MCF 10A (cell line): Measurements from ENCODE around the gene LHX2. TPM values are rescaled to one million over a fixed set of nuclear protein-coding genes. Genes with fewer than 3 reads are reported as not detected.

Experiments used
- BruUV-seq: library from RNA; stranded (reverse); fragments of 400-500 nt; replicated peaks from 2 replicates; lab custom pipeline; 2021; lab: Mats Ljungman, UMichigan
- CTCF ChIA-PET: fragments of 300-600 bp; sonication (Branson Sonifier 250); formaldehyde crosslinking; extraction: SDS; loops from one replicate; lab custom pipeline; 2021; ENCODE audit warnings: antibody characterized with exemption, inconsistent platforms; lab: Yijun Ruan, JAX
- POLR2A ChIA-PET: fragments of 300-600, 350-650 bp; sonication (Branson Sonifier 250); formaldehyde crosslinking; extraction: SDS; loops from one replicate; lab custom pipeline; 2020; ENCODE audit warnings: antibody characterized with exemption, inconsistent platforms; lab: Yijun Ruan, JAX
- DNase-seq: peaks from one replicate; pipeline ENCODE4 v3.0.0-alpha.2; 2018; ENCODE audit not compliant: unreplicated experiment
- H3K27ac Mint-ChIP-seq: one replicate; pipeline ENCODE4 v1.8.0; 2022; ENCODE audit warnings: mild to moderate bottlenecking, low read depth, mixed read lengths; ENCODE audit not compliant: unreplicated experiment
- H3K27me3 Mint-ChIP-seq: one replicate; pipeline ENCODE4 v1.8.0; 2022; ENCODE audit warnings: mixed read lengths; ENCODE audit not compliant: insufficient read depth, unreplicated experiment
- H3K36me3 Mint-ChIP-seq: one replicate; pipeline ENCODE4 v1.8.0; 2022; ENCODE audit warnings: mild to moderate bottlenecking, moderate library complexity, mixed read lengths; ENCODE audit not compliant: insufficient read depth, unreplicated experiment
- H3K4me1 Mint-ChIP-seq: one replicate; pipeline ENCODE4 v1.8.0; 2022; ENCODE audit warnings: mixed read lengths; ENCODE audit not compliant: insufficient read depth, unreplicated experiment
- H3K4me3 Mint-ChIP-seq: one replicate; pipeline ENCODE4 v1.8.0; 2022; ENCODE audit warnings: mild to moderate bottlenecking, moderate library complexity, mixed read lengths; ENCODE audit not compliant: unreplicated experiment
- H3K9me3 Mint-ChIP-seq: one replicate; pipeline ENCODE4 v1.8.0; 2022; ENCODE audit warnings: mixed read lengths; ENCODE audit not compliant: unreplicated experiment
- intact Hi-C: fragments of 100-400 bp; cut with micrococcal nuclease; formaldehyde crosslinking; loops from 2 replicates; pipeline ENCODE4 v1.14.1; 2022
- total RNA-seq: library from RNA; stranded (reverse); gene quantifications from 2 replicates; pipeline ENCODE4 v1.2.3, GENCODE V29; 2022
- TF ChIP-seq, protein P1 (sequence below): fragments of 200-600 bp; IDR thresholded peaks from one replicate; pipeline ENCODE4 v1.8.0; 2022; ENCODE audit warnings: antibody characterized with exemption, mild to moderate bottlenecking; ENCODE audit not compliant: unreplicated experiment

LHX2 gene
- total RNA-seq, 1 experiment from 2014 or later: 0.63 TPM

DNA sequence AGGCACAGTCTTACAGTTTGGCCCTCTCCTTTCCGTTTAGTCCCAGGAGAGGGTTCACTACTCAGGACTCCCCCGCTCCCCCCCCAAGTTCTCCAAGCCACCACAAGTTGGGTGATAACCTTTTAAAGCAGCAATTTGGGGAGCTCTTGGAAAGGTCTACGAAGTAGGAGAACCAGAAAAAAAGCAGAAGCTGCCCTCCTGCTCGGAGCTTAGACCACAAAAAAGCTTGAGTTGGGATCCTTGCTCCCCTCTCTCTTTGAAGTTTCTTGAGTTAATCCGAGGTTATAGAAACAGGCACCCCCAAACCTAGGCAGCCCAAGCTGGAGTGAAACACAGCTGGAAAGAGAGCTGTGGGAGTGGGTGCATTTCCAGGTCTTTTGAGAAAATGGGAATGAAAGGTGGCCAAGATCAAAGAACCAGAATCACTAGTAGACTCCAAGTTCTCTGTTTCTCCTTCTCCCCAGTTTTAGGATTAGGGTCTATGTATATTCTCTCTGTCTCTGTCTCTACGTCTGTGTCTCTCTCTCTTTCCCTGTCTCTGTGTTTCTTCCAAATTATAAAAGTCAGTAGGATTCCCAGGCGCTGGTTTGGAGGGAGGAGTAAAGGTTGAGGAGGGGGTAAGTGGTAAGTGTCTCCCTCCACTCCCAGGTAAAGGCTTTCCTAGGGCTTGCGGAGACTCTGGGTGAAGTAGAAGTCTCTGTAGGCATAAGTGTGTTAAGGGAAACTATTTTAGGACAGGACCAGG, 2.8 kb downstream of the LHX2 start:
- POLR2A ChIA-PET: no interaction called here
- intact Hi-C loops: no loop called here

DNA sequence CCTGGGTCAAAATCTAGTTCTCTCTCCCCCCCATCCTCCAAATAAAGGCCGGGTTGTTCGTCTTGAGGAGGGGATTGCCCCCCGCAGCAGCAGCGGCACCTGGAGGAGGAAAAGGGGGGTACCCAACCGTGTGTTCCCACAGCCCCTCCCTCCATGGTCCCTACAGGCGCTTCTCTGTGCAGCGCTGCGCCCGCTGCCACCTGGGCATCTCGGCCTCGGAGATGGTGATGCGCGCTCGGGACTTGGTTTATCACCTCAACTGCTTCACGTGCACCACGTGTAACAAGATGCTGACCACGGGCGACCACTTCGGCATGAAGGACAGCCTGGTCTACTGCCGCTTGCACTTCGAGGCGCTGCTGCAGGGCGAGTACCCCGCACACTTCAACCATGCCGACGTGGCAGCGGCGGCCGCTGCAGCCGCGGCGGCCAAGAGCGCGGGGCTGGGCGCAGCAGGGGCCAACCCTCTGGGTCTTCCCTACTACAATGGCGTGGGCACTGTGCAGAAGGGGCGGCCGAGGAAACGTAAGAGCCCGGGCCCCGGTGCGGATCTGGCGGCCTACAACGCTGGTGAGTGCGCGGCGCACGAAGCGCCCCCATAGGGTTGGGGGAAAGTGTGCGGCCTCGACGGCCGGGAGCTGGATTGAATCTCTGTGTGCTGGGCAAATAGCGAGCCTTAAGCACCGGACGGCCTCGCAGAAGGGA, 3.5 kb downstream of the LHX2 start:
- H3K27me3 Mint-ChIP-seq: peaks cover 35% of the 10 kb centered on the region
- CTCF ChIA-PET: no interaction called here
- no peaks in the 10 kb centered on the region for H3K9me3 Mint-ChIP-seq
- no TSS peak for BruUV-seq
- H3K27ac Mint-ChIP-seq: no peak overlapping the region
- intact Hi-C loops: no loop called here
- no peaks in the 10 kb centered on the region for H3K36me3 Mint-ChIP-seq
- DNase-seq: no peak
- TF ChIP-seq, protein P1, sequence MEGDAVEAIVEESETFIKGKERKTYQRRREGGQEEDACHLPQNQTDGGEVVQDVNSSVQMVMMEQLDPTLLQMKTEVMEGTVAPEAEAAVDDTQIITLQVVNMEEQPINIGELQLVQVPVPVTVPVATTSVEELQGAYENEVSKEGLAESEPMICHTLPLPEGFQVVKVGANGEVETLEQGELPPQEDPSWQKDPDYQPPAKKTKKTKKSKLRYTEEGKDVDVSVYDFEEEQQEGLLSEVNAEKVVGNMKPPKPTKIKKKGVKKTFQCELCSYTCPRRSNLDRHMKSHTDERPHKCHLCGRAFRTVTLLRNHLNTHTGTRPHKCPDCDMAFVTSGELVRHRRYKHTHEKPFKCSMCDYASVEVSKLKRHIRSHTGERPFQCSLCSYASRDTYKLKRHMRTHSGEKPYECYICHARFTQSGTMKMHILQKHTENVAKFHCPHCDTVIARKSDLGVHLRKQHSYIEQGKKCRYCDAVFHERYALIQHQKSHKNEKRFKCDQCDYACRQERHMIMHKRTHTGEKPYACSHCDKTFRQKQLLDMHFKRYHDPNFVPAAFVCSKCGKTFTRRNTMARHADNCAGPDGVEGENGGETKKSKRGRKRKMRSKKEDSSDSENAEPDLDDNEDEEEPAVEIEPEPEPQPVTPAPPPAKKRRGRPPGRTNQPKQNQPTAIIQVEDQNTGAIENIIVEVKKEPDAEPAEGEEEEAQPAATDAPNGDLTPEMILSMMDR: no peak
- POLR2A ChIA-PET: no interaction called here
- no peak overlapping the region for H3K4me3 Mint-ChIP-seq
- H3K4me1 Mint-ChIP-seq: peaks cover 6% of the 10 kb centered on the region

More for the DNA sequence above, 2.8 kb downstream of the LHX2 start:
- H3K4me3 Mint-ChIP-seq: no peak overlapping the region
- H3K36me3 Mint-ChIP-seq: no peaks in the 10 kb centered on the region
- DNase-seq: no peak
- H3K27me3 Mint-ChIP-seq: peaks cover 43% of the 10 kb centered on the region
- peaks cover 6% of the 10 kb centered on the region for H3K4me1 Mint-ChIP-seq
- TF ChIP-seq, protein P1: no peak
- no peaks in the 10 kb centered on the region for H3K9me3 Mint-ChIP-seq
- CTCF ChIA-PET: no interaction called here
- H3K27ac Mint-ChIP-seq: no peak overlapping the region
- BruUV-seq: no TSS peak

- H3K27ac Mint-ChIP-seq: no peak overlapping the region
- intact Hi-C loops: no loop called here
- H3K36me3 Mint-ChIP-seq: no peaks in the 10 kb centered on the region
- TF ChIP-seq, protein P1: no peak
- CTCF ChIA-PET: interaction anchor here (0.7 kb wide), 1 partner anchor 55 kb away, joined by 3 read pairs; no protein-coding TSS in a partner anchor
- BruUV-seq: no TSS peak
- no peak for DNase-seq
- POLR2A ChIA-PET: no interaction called here
- H3K9me3 Mint-ChIP-seq: no peaks in the 10 kb centered on the region
- H3K27me3 Mint-ChIP-seq: peaks cover 30% of the 10 kb centered on the region
- no peak overlapping the region for H3K4me3 Mint-ChIP-seq
- H3K4me1 Mint-ChIP-seq: peaks cover 6% of the 10 kb centered on the region
Observed at GRCh38 chr9:124015661-124016131, 4.1 kb downstream of the LHX2 start.
